GM19035 (cell line): Measurements from ENCODE around the gene ATR.
"Not testable (repeated sequence)": the region's sequence is repeated elsewhere in the genome, so short reads cannot be mapped to it uniquely, and the experiment has no call there.

ENCODE experiments used
- ATAC-seq: cut with Tn5 transposase; IDR thresholded peaks from one replicate; pipeline ENCODE4 v1.9.1; 2021; ENCODE audit not compliant: unreplicated experiment

Gene ATR

DNA sequence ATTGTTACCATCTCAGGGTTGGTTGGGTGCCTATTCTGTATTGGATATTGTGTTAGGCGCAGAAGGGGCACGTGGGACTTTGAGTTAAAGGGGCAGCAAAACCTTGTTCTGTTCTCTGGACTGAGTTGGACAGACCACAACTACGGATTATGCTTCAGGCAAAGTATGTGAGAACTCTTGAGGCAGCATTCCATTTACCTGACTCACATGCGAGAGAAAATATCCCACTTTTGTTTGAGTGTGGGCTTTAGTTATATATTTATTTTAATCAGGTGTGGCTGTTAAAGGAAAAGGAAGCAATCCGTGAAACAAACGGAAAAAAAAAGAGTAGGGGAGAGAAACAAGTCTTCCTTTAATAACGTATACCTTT, 17.0 kb upstream of the ATR start:
- ATAC-seq, result no peak

DNA sequence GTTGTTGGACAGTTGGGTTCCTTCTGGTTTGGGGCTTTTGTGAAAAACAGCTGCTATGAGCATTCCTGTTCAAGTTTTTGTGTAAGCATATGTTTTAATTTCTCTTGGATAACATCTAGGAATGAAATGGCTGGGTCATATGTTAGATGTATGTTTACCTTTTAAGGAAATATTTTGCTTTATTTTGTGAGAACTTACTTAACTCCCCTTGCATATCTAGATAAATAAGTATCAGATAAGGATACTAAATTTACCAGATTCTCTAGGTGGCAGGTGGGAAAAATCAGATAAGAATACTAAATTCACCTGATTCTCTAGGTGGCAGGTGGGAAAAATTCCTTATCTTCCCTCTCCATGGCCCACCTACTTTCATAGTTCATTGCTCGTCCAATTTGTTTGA, 16.6 kb upstream of the ATR start:
- no peak for ATAC-seq

DNA sequence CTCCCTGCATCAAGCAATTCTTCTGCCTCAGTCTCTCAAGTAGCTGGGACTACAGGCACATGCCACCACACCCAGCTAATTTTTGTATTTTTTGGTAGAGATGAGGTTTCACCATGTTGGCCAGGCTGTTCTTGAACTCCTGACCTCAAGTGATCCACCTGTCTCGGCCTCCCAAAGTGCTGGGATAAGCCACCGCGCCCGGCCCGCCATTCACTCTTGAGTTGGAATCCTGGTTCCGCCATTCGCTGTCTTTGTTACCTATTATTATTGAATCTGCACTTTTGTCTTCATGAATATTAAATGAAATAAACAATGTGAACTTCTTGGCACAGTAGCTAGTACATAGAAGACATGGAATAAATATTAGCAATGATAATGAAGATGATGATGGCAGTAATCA, 13.7 kb upstream of the ATR start:
- not testable (repeated sequence) for ATAC-seq

DNA sequence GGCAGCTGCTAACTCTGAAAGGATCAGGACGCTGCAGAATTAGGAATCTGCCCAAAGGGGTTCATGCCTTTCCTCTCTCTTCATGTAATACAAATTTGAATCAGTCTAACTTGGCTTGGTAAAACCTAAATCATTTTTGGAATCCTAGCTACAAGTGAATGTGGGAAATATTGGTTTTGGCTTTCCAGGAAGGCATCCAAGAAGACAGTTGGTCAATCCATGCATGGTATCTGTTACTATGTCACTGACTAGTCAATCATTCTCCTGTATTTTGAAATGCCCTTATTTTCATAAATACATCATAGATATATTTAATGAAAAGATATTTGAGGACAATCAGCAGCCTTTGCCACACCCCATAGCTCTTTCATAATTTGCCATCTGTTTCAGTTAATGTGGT, 10.2 kb upstream of the ATR start:
- no peak for ATAC-seq

DNA sequence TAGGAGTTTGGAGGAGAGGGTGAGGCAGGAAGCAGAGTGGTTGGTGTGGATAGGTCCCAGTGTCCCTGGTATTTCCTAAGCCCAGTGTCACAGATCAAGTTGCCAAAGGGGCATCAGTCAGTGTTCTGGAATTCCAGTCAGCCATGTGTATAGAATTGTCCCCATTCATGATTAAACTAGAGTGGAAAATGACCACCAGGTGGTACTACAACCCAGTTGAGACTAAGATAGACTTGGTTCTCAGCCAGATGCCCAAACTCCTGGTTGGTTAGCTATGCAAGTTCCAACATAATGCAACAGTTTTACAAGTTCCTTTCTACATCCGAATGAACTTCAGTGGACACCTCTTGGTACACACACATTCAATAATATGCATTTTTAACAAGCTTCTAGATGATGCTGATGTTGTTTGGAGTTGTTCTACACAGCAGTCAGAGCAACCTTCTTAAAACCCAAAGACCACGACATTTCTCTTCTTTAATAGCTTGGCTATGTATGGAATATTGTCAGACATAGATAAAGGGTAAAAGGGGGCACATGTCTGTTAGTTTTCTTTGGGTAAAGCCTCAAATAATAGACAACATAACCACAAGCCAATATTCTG, 8.4 kb upstream of the ATR start:
- ATAC-seq, result no peak

DNA sequence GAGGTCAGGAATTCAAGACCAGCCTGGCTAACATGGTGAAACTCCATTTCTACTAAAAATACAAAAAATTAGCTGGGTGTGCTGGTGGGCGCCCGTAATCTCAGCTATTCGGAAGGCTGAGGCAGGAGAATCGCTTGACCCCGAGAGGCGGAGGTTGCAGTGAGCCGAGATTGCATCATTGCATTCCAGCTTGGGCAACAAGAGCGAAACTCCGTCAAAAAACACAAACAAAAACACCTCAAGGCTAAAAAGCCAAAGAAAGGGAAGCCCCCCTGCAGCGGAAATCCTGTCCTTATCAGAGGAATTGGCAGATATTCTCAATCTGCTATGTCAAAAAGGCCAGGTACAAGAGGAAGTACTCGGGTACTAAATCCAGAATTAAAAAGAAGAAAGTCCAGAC, 2.5 kb upstream of the ATR start:
- not testable (repeated sequence) for ATAC-seq

DNA sequence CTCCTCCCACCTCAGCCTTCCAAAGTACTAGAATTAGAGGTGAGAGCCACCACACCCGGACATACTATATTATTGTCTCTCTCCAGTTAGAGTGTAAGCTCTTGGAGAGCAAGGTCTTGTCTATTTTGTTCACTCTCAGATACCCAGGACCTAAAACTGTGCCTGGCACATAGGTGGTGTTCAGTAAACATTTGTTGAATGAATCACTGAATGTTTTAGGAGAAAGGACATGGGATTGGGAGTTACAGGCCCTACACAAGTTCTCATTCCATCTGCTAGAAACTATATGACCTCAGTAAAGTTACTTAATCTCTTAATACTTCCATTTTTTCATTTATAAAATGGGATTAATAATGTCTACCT, 1.5 kb upstream of the ATR start:
- no peak for ATAC-seq

DNA sequence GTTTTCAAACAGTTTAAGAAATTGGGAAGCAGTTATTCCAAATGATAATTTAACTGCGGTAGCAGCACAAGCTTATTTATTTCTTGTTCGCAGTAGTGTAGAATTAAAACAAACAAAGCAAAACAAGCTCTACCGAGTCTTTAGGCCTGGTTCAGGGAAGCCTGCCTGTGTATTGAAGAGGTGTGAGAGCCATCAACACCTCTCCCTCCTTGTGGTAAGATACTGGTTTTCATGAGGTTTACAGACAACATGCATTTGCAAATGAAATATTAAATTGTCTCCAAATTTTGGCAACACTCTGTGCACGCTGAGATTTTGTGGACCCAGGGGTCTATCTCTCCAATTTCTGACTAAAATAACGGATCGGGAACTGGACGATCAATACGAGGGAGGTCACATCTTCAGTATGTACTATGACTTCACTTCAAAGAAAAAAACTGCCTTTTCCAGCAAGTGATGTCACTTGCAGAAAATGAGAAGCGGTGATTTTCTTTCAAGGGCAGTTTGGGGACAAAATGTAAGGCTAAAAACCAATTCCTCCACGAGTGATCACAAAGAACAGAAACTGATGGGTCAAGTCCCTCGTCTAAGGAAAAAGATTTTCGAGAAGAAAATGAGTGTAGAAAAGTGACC, 721 bp downstream of the ATR start:
- no peak for ATAC-seq

DNA sequence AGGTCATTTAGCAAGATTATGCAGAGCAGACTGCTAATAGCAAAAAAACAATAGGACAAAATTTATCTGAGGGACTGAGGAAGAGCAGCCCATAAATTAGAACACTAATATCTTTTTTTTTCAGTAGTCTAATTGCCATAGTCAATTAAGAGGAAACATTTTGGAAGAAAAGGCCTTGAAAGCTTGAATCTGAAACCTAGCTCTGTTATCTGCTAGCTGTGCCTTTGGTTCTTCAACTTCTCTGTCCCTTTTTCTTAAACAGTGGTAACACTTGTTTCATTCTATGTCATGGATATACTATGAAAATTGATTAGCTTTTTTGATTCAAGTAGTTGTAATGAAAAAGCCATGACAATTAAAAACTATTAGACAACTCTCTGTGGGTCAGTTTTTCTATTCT, 1.7 kb downstream of the ATR start:
- no peak for ATAC-seq

DNA sequence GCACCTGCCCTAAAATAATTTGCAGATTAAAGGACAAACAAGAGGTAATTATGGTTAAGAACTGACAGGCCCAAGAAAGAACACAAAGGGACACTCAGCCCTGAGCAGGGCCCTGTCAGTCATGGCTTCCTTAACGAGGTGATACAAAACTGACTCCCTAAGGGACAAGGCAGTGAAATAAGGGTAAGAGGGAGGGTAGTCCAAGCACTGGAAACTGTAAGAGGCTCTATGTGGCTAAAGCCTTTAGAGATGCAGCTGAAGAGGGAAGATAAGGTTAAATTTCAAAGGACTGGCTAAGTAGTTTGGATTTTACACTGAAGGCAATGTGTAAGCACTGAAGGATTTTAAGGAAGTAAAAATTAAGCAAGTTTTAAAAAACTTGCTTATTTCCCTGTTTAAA, 3.9 kb downstream of the ATR start:
- ATAC-seq, result no peak

DNA sequence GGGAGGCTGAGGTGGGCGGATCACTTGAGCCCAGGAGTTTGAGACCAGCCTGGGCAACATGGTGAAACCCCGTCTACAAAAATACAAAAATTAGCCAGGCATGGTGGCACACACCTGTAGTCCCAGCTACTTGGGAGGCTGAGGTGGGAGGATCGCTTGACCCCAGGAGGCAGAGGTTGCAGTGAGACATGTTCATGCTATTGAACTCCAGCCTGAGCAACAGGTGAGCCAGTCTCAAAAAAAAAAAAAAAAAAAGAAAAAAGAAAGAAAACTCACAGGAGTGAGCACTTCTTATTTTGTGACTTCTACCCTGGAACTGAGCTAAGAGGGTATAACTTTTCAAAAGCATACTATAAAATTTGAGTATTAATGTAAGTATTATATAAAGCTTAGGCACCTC, 4.3 kb downstream of the ATR start:
- ATAC-seq, result not testable (repeated sequence)

DNA sequence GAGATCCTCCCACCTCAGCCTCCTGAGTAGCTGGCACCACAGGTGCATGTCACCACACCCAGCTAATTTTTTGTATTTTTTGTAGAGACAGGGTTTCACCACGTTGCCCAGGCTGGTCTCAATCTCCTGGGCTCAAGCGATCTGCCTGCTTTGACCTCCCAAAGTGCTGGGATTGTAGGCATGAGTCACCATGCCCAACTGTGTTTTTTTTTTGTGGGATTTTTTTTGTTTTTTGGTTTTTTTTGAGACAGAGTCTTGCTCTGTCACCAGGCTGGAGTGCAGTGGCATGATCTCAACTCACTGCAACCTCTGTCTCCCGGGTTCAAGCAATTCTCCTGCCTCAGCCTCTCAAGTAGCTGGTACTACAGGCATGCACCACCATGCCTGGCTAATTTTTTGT, 9.1 kb downstream of the ATR start:
- not testable (repeated sequence) for ATAC-seq

DNA sequence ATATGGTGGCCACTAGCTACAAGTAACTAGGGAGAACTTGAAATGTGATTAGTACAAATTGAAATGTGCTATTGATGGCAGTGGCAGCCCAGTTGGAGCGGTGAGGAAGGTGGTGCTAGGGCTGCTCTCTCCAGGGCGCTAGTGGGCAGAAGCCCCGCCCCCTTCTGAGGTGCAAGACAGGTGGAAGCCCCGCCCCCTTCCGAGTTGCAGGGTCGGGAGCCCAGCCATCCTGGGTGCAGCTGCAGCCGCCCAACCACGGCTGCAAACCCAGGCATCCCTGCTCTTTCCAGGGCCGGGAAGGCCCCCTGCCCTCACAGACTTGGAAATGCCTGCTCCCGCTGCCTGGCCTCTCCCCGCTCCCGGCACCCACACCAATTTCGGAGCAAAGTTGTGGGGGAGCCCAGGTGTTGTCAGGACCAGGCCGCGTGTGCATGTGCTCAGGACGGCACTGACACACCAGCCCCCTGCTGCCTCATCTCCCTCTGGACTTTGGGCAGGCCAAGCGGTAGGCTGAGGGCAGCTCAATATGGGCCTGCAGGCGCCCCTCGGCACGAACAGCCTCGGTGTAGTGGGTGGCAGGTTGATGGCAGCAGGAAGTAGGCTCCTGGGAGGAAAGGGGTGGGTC, 10.0 kb downstream of the ATR start:
- ATAC-seq, result no peak

DNA sequence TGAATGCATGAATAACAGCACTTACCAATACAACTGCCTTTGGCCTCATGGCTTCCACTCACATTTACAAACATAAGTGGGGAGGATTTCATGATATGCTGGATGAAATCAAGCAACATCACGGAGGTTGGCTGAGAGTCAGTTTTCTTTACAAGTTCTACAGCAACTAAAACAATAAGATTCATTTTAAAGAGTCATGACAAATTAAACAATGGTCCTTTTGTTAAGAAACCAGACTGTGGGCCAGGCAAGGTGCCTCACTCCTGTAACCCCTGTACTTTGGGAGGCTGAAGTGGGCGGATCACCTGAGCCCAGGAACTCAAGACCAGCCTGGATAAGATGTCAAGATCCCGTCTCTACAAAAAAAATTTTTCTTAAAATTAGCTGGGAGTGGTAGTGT, 12.4 kb downstream of the ATR start:
- no peak for ATAC-seq

DNA sequence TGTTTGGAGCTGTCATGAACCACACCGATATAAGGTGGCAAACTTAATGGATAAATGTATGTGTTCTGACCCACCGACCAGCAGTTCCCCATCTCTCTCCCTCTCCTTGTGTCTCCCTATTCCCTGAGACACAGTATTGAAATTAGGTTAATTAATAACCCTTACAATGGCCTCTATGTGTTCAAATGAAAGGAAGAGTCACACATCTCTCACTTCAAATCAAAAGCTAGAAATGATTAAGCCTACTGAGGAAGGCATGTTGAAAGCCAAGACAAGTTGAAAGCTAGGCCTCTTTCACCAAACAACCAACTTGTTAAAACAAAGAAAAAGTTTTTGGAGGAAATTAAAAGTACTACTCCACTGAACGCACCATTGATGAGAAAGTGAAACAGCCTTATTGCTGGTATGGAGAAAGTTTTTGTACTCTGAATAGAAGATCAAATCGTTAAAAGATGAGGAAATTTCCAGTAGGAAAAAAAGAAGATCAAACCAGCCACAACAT, 15.0 kb downstream of the ATR start:
- ATAC-seq, result no peak

DNA sequence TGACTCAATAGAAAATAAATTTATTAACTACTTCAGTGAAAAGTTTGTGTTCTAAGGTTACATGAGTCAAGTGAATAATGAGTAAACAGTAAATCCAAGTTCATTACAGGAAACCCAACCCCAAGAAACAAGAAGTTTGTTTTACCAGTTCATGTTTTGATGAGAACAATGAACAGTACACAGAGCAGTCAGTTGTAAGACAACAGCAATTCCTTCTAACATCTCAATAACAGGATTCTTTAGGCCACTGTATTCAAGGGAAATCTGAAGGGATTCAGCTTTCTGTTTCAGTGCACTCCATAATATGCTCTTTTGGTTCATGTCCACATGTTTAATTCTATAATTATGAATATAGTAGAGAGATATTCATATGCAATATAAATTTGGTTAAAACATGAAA, 18.4 kb downstream of the ATR start:
- ATAC-seq, result no peak

DNA sequence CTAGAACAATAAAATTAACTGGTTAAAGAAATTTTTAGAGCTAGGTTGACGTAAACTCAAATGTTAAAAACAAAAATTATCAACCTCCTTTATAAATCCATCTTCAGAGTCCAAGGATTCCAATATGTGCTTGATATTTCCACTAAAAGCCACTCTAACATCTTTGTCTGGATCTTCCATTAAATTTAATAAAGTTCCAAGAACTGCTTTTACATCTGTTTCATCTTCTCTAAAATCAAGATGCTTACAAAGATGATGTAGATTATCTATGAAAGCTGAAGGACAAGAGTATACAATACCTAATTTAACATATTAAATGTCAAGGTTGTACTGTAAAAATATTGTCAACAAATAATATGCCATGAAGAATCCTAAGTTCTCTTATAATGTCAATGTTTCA, 24.8 kb downstream of the ATR start:
- ATAC-seq, result no peak

DNA sequence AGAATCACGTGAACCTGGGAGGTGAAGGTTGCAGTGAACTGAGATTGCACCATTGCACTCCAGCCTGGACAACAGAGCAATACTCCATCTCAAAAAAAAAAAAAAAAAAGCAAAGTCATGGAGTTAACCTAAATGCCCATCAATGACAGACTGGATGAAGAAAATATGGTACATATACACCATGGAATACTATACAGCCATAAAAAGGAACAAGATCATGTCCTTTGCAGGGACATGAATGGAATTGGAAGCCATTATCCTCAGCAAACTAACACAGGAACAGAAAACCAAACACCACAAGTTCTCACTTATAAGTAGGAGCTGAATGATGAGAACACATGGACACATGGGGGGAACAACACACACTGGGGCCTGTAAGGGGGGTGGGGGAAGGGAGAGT, 26.0 kb downstream of the ATR start:
- not testable (repeated sequence) for ATAC-seq

DNA sequence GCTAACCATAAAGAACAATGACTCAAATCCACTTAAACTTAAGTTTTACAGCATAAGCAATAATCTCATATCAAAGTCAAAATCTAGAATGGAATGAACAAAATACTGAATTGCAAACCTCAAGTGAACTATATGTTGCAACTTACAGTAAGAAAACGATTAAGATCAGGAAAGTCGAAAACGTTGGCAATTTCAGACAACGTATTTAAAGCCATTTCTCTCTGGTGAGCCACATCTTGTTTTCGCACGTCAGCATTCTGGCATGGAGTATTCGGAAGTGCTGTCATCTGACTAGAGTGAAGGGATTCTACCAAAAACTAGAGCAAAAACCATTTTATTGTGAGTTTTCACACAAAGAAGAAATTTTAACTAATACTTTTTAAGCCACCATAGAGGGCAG, 28.5 kb downstream of the ATR start:
- no peak for ATAC-seq

DNA sequence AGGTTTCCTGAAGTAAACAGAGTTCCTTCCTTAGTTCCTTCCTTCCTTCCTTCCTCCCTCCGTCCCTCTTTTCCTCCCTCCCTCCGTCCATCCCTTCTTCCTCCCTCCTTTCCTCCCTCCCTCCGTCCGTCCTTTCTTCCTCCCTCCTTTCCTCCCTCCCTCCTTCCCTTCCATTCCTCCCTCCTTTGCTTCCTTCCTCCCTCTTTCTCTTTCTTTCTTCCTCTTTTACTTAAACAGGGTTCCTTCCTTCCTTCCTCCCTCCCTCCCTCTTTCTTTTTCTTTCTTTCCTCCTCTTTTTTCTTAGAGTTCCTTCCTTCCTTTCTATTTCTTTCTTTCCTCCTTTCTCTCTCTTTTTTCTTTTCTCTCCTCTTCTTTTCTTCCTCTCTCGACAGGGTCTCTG, 35.2 kb downstream of the ATR start:
- no peak for ATAC-seq

DNA sequence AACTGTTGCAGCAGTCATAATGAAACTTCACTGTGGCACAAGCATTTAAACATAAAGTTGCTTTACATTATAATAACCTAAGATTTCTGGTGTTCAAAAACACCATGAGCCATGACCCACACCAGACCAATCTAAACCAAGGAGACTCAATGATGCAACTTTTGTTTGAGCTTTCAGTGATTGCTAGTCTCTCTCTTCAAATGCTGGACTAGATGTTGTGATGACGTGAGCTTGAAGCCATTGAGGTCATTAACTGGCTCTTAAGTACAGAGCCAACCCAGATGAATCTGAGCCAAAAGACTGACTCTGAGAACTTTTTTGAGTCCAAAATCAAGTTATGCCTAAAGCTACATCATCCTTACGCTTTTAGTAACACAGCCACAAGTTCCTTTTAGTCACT, 36.5 kb downstream of the ATR start:
- ATAC-seq, result no peak

DNA sequence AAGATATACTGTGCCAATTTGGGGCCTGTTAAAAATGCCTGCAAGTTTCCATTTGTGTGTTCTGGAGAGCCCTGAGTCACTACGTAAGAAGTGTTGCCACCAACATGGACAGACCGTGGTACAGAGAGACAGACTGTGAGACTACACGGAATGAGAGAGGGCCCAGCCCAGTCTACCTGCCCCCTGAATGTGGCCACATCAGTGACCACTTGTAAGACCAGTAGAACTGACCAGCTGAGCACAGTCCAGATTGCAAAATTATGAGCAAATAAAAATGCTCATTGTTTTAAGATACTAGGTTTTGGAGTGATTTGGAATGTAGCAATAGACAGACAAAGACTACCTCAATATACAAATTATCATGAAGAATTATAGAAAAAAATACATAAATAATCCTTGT, 42.0 kb downstream of the ATR start:
- no peak for ATAC-seq

DNA sequence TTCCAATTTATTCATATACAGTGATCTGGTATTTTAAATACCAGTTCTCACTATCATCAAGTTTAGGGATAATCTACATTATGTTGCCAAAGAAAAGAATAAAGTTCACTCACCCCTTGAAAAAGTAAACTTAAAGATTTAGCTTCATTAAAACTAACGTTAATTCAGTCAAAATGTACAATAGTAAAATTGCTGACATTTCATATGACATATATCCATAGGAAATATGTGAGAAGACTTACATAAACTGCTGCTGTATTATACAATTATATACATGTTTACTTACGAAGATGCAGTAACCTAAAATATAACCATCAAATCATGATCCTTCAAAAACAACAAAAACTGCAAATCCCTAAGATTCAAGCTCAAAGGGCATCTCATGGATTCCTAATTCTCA, 44.0 kb downstream of the ATR start:
- ATAC-seq, result no peak
